ENCODE measurements around the gene MCRIP1. TPM values are rescaled to one million over a fixed set of nuclear protein-coding genes. Genes with fewer than 3 reads are reported as not detected.

Gene MCRIP1
- total RNA-seq, 4 donors from 2014 or later: 8.3 to 36.2 (median 25.2) TPM

DNA sequence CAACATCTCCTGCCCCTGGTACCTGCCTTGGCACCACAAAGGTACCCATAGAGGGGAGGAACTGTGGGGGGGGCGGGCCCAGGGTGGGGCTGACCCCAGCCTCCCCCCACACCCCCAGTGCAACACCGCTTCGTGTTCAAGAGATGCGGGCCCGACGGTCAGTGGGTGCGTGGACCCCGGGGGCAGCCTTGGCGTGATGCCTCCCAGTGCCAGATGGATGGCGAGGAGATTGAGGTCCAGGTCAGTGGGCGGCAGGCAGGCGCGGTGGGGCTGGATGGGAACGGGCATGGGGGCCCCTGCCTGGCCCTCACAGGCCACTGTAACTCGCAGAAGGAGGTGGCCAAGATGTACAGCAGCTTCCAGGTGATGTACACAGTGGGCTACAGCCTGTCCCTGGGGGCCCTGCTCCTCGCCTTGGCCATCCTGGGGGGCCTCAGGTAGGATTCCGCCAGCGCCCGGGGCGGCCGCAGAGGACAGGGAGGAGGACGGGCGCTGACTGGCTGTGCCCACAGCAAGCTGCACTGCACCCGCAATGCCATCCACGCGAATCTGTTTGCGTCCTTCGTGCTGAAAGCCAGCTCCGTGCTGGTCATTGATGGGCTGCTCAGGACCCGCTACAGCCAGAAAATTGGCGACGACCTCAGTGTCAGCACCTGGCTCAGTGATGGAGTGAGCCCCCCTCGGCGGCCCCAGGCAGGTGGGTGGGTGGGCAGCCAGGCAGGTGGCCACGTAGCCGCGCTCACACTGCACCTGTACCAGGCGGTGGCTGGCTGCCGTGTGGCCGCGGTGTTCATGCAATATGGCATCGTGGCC is 22.0 kb downstream of the MCRIP1 start:
- DNase-seq: no peak

DNA sequence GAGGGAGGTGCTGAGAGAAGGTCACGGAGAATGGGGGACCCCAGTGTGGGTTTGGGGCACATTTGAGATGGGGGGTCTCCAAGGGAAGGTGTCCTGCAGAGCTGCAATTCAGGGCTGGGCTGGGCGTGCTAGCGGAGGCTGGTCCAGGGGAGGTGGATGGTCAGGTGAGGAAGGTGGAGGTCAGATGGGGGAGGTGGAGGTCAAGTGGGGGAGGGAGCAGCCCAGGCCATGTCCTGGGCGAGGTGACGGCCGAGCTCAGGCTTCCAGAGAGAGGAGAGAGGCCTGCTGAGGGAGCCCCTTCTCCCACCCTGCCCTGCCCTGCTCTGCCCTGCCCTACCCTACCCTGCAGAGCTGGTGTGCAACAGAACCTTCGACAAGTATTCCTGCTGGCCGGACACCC is 22.6 kb downstream of the MCRIP1 start:
- no peak overlapping the region for H3K4me3 ChIP-seq
- peaks cover 28 to 35% (median 28%) of the 10 kb centered on the region in 3 donors for H3K27me3 ChIP-seq
- no peak for DNase-seq
- intact Hi-C loops (cut with DNase I; ENCODE audit: low total_unique reads): no loop called here
- TF ChIP-seq POLR2A (IDR thresholded peaks at IDR 0.05): no peak
- TF ChIP-seq, protein P1, sequence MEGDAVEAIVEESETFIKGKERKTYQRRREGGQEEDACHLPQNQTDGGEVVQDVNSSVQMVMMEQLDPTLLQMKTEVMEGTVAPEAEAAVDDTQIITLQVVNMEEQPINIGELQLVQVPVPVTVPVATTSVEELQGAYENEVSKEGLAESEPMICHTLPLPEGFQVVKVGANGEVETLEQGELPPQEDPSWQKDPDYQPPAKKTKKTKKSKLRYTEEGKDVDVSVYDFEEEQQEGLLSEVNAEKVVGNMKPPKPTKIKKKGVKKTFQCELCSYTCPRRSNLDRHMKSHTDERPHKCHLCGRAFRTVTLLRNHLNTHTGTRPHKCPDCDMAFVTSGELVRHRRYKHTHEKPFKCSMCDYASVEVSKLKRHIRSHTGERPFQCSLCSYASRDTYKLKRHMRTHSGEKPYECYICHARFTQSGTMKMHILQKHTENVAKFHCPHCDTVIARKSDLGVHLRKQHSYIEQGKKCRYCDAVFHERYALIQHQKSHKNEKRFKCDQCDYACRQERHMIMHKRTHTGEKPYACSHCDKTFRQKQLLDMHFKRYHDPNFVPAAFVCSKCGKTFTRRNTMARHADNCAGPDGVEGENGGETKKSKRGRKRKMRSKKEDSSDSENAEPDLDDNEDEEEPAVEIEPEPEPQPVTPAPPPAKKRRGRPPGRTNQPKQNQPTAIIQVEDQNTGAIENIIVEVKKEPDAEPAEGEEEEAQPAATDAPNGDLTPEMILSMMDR (IDR thresholded peaks at IDR 0.05 in 4 of 5, conservative IDR thresholded peaks at IDR 0.05 in 1 of 5): no peak
- in situ Hi-C loops (cut with MboI; ENCODE audit: low sequenced_read_pairs in 4 of 4): no loop called here
- no peaks in the 10 kb centered on the region for H3K36me3 ChIP-seq
- H3K4me1 ChIP-seq: peaks cover 0 to 2% of the 10 kb centered on the region in 2 donors
- no peak overlapping the region for H3K27ac ChIP-seq
- H3K9me3 ChIP-seq: no peaks in the 10 kb centered on the region
- no peak for ATAC-seq

More for the DNA sequence above, 22.0 kb downstream of the MCRIP1 start:
- Histone ChIP-seq H3K4me3 (no peak overlapping the region), H3K36me3 (no peaks in the 10 kb centered on the region), H3K9me3 (no peaks in the 10 kb centered on the region), H3K4me1 (no peaks in the 10 kb centered on the region), H3K27ac (no peak overlapping the region), H3K27me3 (peaks cover 22 to 29% (median 23%) of the 10 kb centered on the region in 3 donors)
- no peak for ATAC-seq
- in situ Hi-C loops (cut with MboI; ENCODE audit: low sequenced_read_pairs in 4 of 4) (no loop called here), intact Hi-C loops (cut with DNase I; ENCODE audit: low total_unique reads) (no loop called here)
- no peak for TF ChIP-seq POLR2A (IDR thresholded peaks at IDR 0.05)
- TF ChIP-seq, protein P1 (IDR thresholded peaks at IDR 0.05 in 4 of 5, conservative IDR thresholded peaks at IDR 0.05 in 1 of 5): no peak

DNA sequence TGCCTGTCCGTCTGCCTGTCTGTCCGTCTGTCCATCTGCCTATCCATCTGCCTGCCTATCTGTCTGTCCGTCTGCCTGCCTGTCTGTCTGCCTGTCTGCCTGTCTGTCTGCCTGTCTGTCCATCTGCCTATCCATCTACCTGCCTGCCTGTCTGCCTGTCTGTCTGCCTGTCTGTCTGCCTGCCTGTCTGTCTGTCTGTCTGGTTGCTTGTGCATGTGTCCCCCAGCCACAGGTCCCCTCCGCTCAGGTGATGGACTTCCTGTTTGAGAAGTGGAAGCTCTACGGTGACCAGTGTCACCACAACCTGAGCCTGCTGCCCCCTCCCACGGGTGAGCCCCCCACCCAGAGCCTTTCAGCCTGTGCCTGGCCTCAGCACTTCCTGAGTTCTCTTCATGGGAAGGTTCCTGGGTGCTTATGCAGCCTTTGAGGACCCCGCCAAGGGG is 23.5 kb downstream of the MCRIP1 start:
- intact Hi-C loops (cut with DNase I; ENCODE audit: low total_unique reads) (no loop called here), in situ Hi-C loops (cut with MboI; ENCODE audit: low sequenced_read_pairs in 4 of 4) (no loop called here)
- no peaks in the 10 kb centered on the region for H3K9me3 ChIP-seq
- H3K36me3 ChIP-seq: no peaks in the 10 kb centered on the region
- peaks cover 0 to 11% of the 10 kb centered on the region in 2 donors for H3K4me1 ChIP-seq
- H3K4me3 ChIP-seq: no peak overlapping the region
- no peak overlapping the region for H3K27ac ChIP-seq
- TF ChIP-seq POLR2A (IDR thresholded peaks at IDR 0.05): no peak
- TF ChIP-seq, protein P1 (IDR thresholded peaks at IDR 0.05 in 4 of 5, conservative IDR thresholded peaks at IDR 0.05 in 1 of 5): no peak
- DNase-seq (no peak), ATAC-seq (no peak)
- peaks cover 37 to 44% (median 37%) of the 10 kb centered on the region in 3 donors for H3K27me3 ChIP-seq

DNA sequence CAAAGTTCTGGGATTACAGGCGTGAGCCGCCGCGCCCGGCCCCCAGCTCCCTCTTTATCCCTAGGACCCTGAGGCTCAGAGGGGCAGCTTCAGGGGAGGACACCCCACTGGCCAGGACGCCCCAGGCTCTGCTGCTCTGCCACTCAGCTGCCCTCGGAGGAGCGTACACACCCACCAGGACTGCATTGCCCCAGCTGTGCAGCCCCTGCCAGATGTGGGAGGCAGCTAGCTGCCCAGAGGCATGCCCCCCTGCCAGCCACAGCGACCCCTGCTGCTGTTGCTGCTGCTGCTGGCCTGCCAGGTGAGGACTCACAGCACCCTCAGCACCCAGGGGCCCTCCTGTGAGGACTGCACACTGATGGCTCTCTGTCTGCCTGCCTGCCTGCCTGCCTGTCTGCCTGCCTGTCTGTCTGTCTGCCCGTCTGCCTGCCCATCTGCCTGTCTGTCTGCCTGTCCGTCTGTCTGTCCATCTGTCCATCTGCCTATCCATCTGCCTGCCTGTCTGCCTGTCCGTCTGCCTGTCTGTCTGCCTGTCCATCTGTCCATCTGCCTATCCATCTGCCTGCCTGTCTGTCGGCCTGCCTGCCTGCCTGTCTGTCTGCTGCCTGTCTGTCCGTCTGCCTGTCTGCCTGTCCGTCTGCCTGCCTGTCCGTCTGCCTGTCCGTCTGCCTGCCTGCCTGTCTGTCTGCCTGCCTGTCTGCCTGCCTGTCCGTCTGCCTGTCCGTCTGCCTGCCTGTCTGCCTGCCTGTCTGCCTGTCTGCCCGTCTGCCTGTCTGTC is 24.1 kb downstream of the MCRIP1 start:
- intact Hi-C loops (cut with DNase I; ENCODE audit: low total_unique reads) (no loop called here), in situ Hi-C loops (cut with MboI; ENCODE audit: low sequenced_read_pairs in 4 of 4) (no loop called here)
- no peak for DNase-seq
- Histone ChIP-seq H3K36me3 (no peaks in the 10 kb centered on the region), H3K9me3 (no peaks in the 10 kb centered on the region), H3K4me1 (peaks cover 0 to 12% of the 10 kb centered on the region in 2 donors), H3K4me3 (no peak overlapping the region), H3K27me3 (peaks cover 40 to 49% (median 43%) of the 10 kb centered on the region in 3 donors), H3K27ac (no peak overlapping the region)
- no peak for ATAC-seq
- TF ChIP-seq POLR2A (IDR thresholded peaks at IDR 0.05): no peak
- TF ChIP-seq, protein P1 (IDR thresholded peaks at IDR 0.05 in 4 of 5, conservative IDR thresholded peaks at IDR 0.05 in 1 of 5): no peak
